MM.1S (cell line): Measurements from ENCODE around the gene PTPRN2.

Experiments
- DNase-seq: peaks from one replicate; pipeline ENCODE4 v3.0.0-alpha.2; 2015
- H2AFZ ChIP-seq: fragments of 300-600 bp; sonication (generic); 2 replicates; pipeline ENCODE4 v1.6.0; 2016; ENCODE audit warnings: antibody characterized with exemption, low read length
- H3F3A ChIP-seq: fragments of 300-600 bp; sonication (generic); 2 replicates; pipeline ENCODE4 v1.6.1; 2016; ENCODE audit warnings: mild to moderate bottlenecking, antibody characterized with exemption, low read length, moderate library complexity, mixed read lengths; ENCODE audit not compliant: insufficient read depth
- H3K27ac ChIP-seq: fragments of 300-600 bp; sonication (generic); 2 replicates; pipeline ENCODE4 v1.5.1; 2016; ENCODE audit warnings: mild to moderate bottlenecking, low read length
- H3K27me3 ChIP-seq: fragments of 300-600 bp; sonication (generic); replicated peaks from 2 replicates; pipeline ENCODE4 v1.6.0; 2016; ENCODE audit warnings: low read length; ENCODE audit not compliant: insufficient read depth
- H3K36me3 ChIP-seq: fragments of 300-600 bp; sonication (generic); replicated peaks from 2 replicates; pipeline ENCODE4 v1.6.1; 2016; ENCODE audit warnings: mild to moderate bottlenecking, low read length, mixed read lengths; ENCODE audit not compliant: insufficient read depth
- H3K4me1 ChIP-seq: fragments of 300-600 bp; sonication (generic); 2 replicates; pipeline ENCODE4 v1.6.1; 2016; ENCODE audit warnings: low read length, mixed read lengths
- H3K4me2 ChIP-seq: fragments of 300-600 bp; sonication (generic); 2 replicates; pipeline ENCODE4 v1.6.0; 2016; ENCODE audit warnings: low read depth, low read length
- H3K4me3 ChIP-seq: fragments of 300-600 bp; sonication (generic); 2 replicates; pipeline ENCODE4 v1.5.1; 2016; ENCODE audit warnings: low read length, mixed read lengths
- H3K79me2 ChIP-seq: fragments of 300-600 bp; sonication (generic); 2 replicates; pipeline ENCODE4 v1.6.1; 2016; ENCODE audit warnings: mixed run types, low read length, mixed read lengths
- H3K9ac ChIP-seq: fragments of 300-600 bp; sonication (generic); 2 replicates; pipeline ENCODE4 v1.6.1; 2016; ENCODE audit warnings: low read length, mixed read lengths
- H3K9me2 ChIP-seq: fragments of 300-600 bp; sonication (generic); replicated peaks from 2 replicates; pipeline ENCODE4 v1.6.1; 2016; ENCODE audit warnings: mild to moderate bottlenecking, low read length, mixed read lengths; ENCODE audit not compliant: insufficient read depth
- H3K9me3 ChIP-seq: fragments of 300-600 bp; sonication (generic); replicated peaks from 2 replicates; pipeline ENCODE4 v1.6.1; 2016; ENCODE audit warnings: mild to moderate bottlenecking, low read length, mixed read lengths; ENCODE audit not compliant: insufficient read depth
- H4K20me1 ChIP-seq: fragments of 300-600 bp; sonication (generic); 2 replicates; pipeline ENCODE4 v1.6.1; 2016; ENCODE audit warnings: mild to moderate bottlenecking, low read length, moderate library complexity, mixed read lengths; ENCODE audit not compliant: insufficient read depth
- CTCF ChIP-seq: fragments of 300-600 bp; sonication (generic); IDR thresholded peaks from 2 replicates; pipeline ENCODE4 v1.5.1; 2016; ENCODE audit warnings: antibody characterized with exemption, low read length, mixed read lengths
- EZH2 ChIP-seq: fragments of 300-600 bp; sonication (generic); optimal IDR thresholded peaks from 2 replicates; pipeline ENCODE3; 2017; ENCODE audit warnings: low read depth, mild to moderate bottlenecking, antibody characterized with exemption, low read length, mixed read lengths
- EZH2phosphoT487 ChIP-seq: fragments of 300-600 bp; sonication (generic); IDR thresholded peaks from 2 replicates; pipeline ENCODE4 v1.6.1; 2018; ENCODE audit warnings: antibody characterized with exemption, low read length

The PTPRN2 gene

GRCh38 chr7:157887400-157887799, 700.2 kb downstream of the PTPRN2 start:
- no peak overlapping the region for H2AFZ ChIP-seq
- H3K9me3 ChIP-seq = no peaks in the 10 kb centered on the region
- H3K36me3 ChIP-seq = no peaks in the 10 kb centered on the region
- H3K27ac ChIP-seq = no peak overlapping the region
- H4K20me1 ChIP-seq = no peaks in the 10 kb centered on the region
- no peak overlapping the region for H3K4me2 ChIP-seq
- no peaks in the 10 kb centered on the region for H3F3A ChIP-seq
- TF ChIP-seq CTCF (no peak), EZH2 (no peak)
- H3K9me2 ChIP-seq = no peaks in the 10 kb centered on the region
- no peak overlapping the region for H3K9ac ChIP-seq
- DNase-seq = no peak
- peaks cover 70% of the 10 kb centered on the region for H3K27me3 ChIP-seq
- no peak overlapping the region for H3K4me3 ChIP-seq
- no peaks in the 10 kb centered on the region for H3K79me2 ChIP-seq
- H3K4me1 ChIP-seq = no peaks in the 10 kb centered on the region

- H3K9ac ChIP-seq = no peak overlapping the region
- no peak overlapping the region for H3K4me2 ChIP-seq
- no peak for TF ChIP-seq EZH2phosphoT487
- TF ChIP-seq CTCF = no peak
- TF ChIP-seq EZH2 = no peak
- no peak overlapping the region for H3K4me3 ChIP-seq
- H3K36me3 ChIP-seq = no peaks in the 10 kb centered on the region
- H4K20me1 ChIP-seq = no peaks in the 10 kb centered on the region
- no peaks in the 10 kb centered on the region for H3K9me3 ChIP-seq
- no peaks in the 10 kb centered on the region for H3K79me2 ChIP-seq
- DNase-seq = no peak
- H3K4me1 ChIP-seq = no peaks in the 10 kb centered on the region
- H3F3A ChIP-seq = no peaks in the 10 kb centered on the region
- no peaks in the 10 kb centered on the region for H3K9me2 ChIP-seq
- H3K27me3 ChIP-seq = peaks cover 64% of the 10 kb centered on the region
- H2AFZ ChIP-seq = no peak overlapping the region
- H3K27ac ChIP-seq = no peak overlapping the region
Observed at GRCh38 chr7:157886711-157887110, 700.9 kb downstream of the PTPRN2 start.

GRCh38 chr7:157886266-157886665, 701.4 kb downstream of the PTPRN2 start:
- Histone ChIP-seq H3K4me3 (no peak overlapping the region), H3K27me3 (peaks cover 60% of the 10 kb centered on the region), H3K79me2 (no peaks in the 10 kb centered on the region), H3K27ac (no peak overlapping the region), H3K9me3 (no peaks in the 10 kb centered on the region), H3K9ac (no peak overlapping the region), H3K9me2 (no peaks in the 10 kb centered on the region), H2AFZ (no peak overlapping the region), H3K4me2 (no peak overlapping the region), H3K36me3 (no peaks in the 10 kb centered on the region), H3F3A (no peaks in the 10 kb centered on the region), H3K4me1 (no peaks in the 10 kb centered on the region), H4K20me1 (no peaks in the 10 kb centered on the region)
- no peak for DNase-seq
- TF ChIP-seq EZH2 (no peak), EZH2phosphoT487 (no peak), CTCF (no peak)

- no peaks in the 10 kb centered on the region for H3K9me3 ChIP-seq
- no peaks in the 10 kb centered on the region for H3K9me2 ChIP-seq
- no peaks in the 10 kb centered on the region for H3F3A ChIP-seq
- no peak overlapping the region for H3K4me2 ChIP-seq
- TF ChIP-seq EZH2 = no peak
- TF ChIP-seq EZH2phosphoT487 = no peak
- H3K9ac ChIP-seq = no peak overlapping the region
- no peak for DNase-seq
- H2AFZ ChIP-seq = no peak overlapping the region
- H3K79me2 ChIP-seq = no peaks in the 10 kb centered on the region
- H3K27me3 ChIP-seq = peaks cover 61% of the 10 kb centered on the region
- H4K20me1 ChIP-seq = no peaks in the 10 kb centered on the region
- H3K27ac ChIP-seq = no peak overlapping the region
- H3K4me3 ChIP-seq = no peak overlapping the region
- no peaks in the 10 kb centered on the region for H3K36me3 ChIP-seq
- no peaks in the 10 kb centered on the region for H3K4me1 ChIP-seq
Observed at GRCh38 chr7:157885140-157885539, 702.5 kb downstream of the PTPRN2 start.
